Neuronal stem cell (in vitro differentiated cells): ENCODE data around the gene CACNA2D4.

ENCODE experiments used
- DNase-seq: peaks from one replicate; pipeline ENCODE4 v3.0.0-alpha.2; 2013; ENCODE audit warnings: low spot score
- H2AFZ ChIP-seq: one replicate; pipeline ENCODE4 v1.6.1; 2013; ENCODE audit warnings: mild to moderate bottlenecking, low read length, inconsistent platforms
- H2AK5ac ChIP-seq: 2 replicates; pipeline ENCODE4 v1.6.1; 2013; ENCODE audit warnings: low read depth, mild to moderate bottlenecking, inconsistent platforms, low read length, moderate library complexity, mixed read lengths
- H2BK120ac ChIP-seq: 2 replicates; pipeline ENCODE4 v1.6.1; 2013; ENCODE audit warnings: low read depth, mild to moderate bottlenecking, inconsistent platforms, low read length, moderate library complexity, mixed read lengths
- H2BK12ac ChIP-seq: one replicate; pipeline ENCODE4 v1.6.1; 2013; ENCODE audit warnings: low read length, inconsistent platforms
- H2BK15ac ChIP-seq: 2 replicates; pipeline ENCODE4 v1.6.1; 2013; ENCODE audit warnings: mild to moderate bottlenecking, low read length, inconsistent platforms, mixed read lengths
- H2BK5ac ChIP-seq: one replicate; pipeline ENCODE4 v1.6.1; 2013; ENCODE audit warnings: inconsistent platforms, mild to moderate bottlenecking, low read length, moderate library complexity
- H3K14ac ChIP-seq: one replicate; pipeline ENCODE4 v1.6.1; 2013; ENCODE audit warnings: low read length, inconsistent platforms
- H3K18ac ChIP-seq: 2 replicates; pipeline ENCODE4 v1.6.1; 2013; ENCODE audit warnings: low read length, inconsistent platforms
- H3K23ac ChIP-seq: 2 replicates; pipeline ENCODE4 v1.6.1; 2013; ENCODE audit warnings: low read depth, mild to moderate bottlenecking, mixed read lengths, low read length, inconsistent platforms; ENCODE audit not compliant: poor library complexity
- H3K27ac ChIP-seq: replicated peaks from 3 replicates; pipeline ENCODE4 v1.5.1; 2013; ENCODE audit warnings: low read length, inconsistent platforms
- H3K27me3 ChIP-seq, 3 experiments: 2 replicates each; pipeline ENCODE4 v1.6.1; 2013; ENCODE audit warnings: low read length in 3 of 3, mild to moderate bottlenecking in 2 of 3, inconsistent platforms in 1 of 3, low read depth in 1 of 3, mixed read lengths in 1 of 3, moderate library complexity in 1 of 3; ENCODE audit not compliant: control insufficient read depth in 3 of 3, insufficient read depth in 3 of 3
- H3K36me3 ChIP-seq, 2 donors: replicated peaks in 1 of 2; 2 replicates each; pipeline ENCODE4 v1.6.1; 2013; ENCODE audit warnings: low read length in 2 of 2; ENCODE audit not compliant: control insufficient read depth in 2 of 2, insufficient read depth in 2 of 2
- H3K4ac ChIP-seq: 2 replicates; pipeline ENCODE4 v1.6.1; 2013; ENCODE audit warnings: inconsistent platforms, mild to moderate bottlenecking, low read length, moderate library complexity
- H3K4me1 ChIP-seq, 2 donors: 1 replicate in 1 of 2; 2 replicates in 1 of 2; pipeline ENCODE4 v1.6.1; 2013; ENCODE audit warnings: low read length in 2 of 2, low read depth in 1 of 2; ENCODE audit not compliant: control insufficient read depth in 2 of 2, insufficient read depth in 1 of 2
- H3K4me2 ChIP-seq: one replicate; pipeline ENCODE4 v1.6.1; 2013; ENCODE audit warnings: mild to moderate bottlenecking, low read length, inconsistent platforms; ENCODE audit not compliant: insufficient read depth, poor library complexity, severe bottlenecking
- H3K4me3 ChIP-seq, 2 donors: 2 replicates each; pipeline ENCODE4 v1.5.1; 2013; ENCODE audit warnings: low read length in 2 of 2, mild to moderate bottlenecking in 2 of 2, inconsistent platforms in 1 of 2, moderate library complexity in 1 of 2
- H3K79me1 ChIP-seq: one replicate; pipeline ENCODE4 v1.6.1; 2013; ENCODE audit warnings: low read depth, mild to moderate bottlenecking, inconsistent platforms, low read length, moderate library complexity
- H3K9ac ChIP-seq: one replicate; pipeline ENCODE4 v1.6.1; 2013; ENCODE audit warnings: mild to moderate bottlenecking, low read depth, low read length, inconsistent platforms; ENCODE audit not compliant: poor library complexity
- H3K9me3 ChIP-seq, 2 donors: replicated peaks in 1 of 2; 2 replicates each; pipeline versions ENCODE3 to v1.6.1; 2013; ENCODE audit warnings: low read length in 2 of 2, mild to moderate bottlenecking in 2 of 2, inconsistent platforms in 1 of 2, low read depth in 1 of 2, mixed read lengths in 1 of 2, moderate library complexity in 1 of 2; ENCODE audit not compliant: control insufficient read depth in 2 of 2, insufficient read depth in 1 of 2
- H4K8ac ChIP-seq: one replicate; pipeline ENCODE4 v1.6.1; 2013; ENCODE audit warnings: low read depth, mild to moderate bottlenecking, inconsistent platforms, low read length, moderate library complexity
- H4K91ac ChIP-seq: one replicate; pipeline ENCODE4 v1.6.1; 2013; ENCODE audit warnings: low read length, low read depth, mild to moderate bottlenecking, inconsistent platforms; ENCODE audit not compliant: poor library complexity
- WGBS, 2 donors: extraction: QIAGEN DNeasy Blood & Tissue Kit; methylation state at CpG; one replicate each; pipeline ENCODE4 v1.1.7; 2013; ENCODE audit warnings: missing lambda C conversion rate in 2 of 2, mixed read lengths in 1 of 2; ENCODE audit not compliant: insufficient read length in 2 of 2, insufficient replicate concordance in 1 of 2; ENCODE audit errors: extremely low coverage in 2 of 2; 5-methylcytosine and 5-hydroxymethylcytosine counted together

The CACNA2D4 gene

DNA sequence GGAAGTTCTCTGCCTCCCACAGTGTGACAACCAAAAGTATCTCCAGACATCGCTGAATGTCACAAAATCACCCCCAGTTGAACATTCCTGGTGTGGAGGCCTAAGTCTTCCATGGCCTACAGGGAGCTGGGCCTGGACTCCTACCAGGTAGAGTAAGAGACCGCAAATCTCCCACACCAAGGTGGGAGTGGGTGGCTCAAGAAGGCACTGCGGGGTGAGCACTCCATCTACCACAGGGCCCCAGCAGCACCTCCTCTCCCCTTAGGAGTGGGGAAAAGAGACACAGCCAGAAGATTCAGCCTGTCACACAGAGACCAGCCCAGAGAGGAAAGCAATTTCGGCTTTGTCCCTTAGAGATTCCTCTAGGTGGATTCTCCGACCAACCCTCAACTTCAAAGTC is 72.6 kb downstream of the CACNA2D4 start:
- Histone ChIP-seq H3K4me2 (no peak overlapping the region), H3K23ac (no peak overlapping the region), H2AFZ (no peak overlapping the region), H4K91ac (no peak overlapping the region), H2BK15ac (no peak overlapping the region), H3K14ac (no peak overlapping the region), H2BK12ac (no peak overlapping the region), H4K8ac (no peak overlapping the region), H3K27me3 (peaks cover 0 to 51% (median 0%) of the 10 kb centered on the region in 3 experiments), H3K79me1 (no peaks in the 10 kb centered on the region), H3K18ac (no peak overlapping the region), H3K4me3 (no peak overlapping the region), H3K4me1 (peaks cover 0 to 4% of the 10 kb centered on the region in 2 donors), H2AK5ac (peak overlapping the region; percentile 14), H3K9ac (no peak overlapping the region), H3K9me3 (peaks cover 0 to 2% of the 10 kb centered on the region in 2 donors), H2BK5ac (no peak overlapping the region), H3K4ac (no peak overlapping the region), H3K27ac (no peak overlapping the region), H2BK120ac (no peak overlapping the region), H3K36me3 (no peaks in the 10 kb centered on the region)
- no peak for DNase-seq
- no CpG with 5 or more reads among the region's 5 CpGs for WGBS, 2 donors

DNA sequence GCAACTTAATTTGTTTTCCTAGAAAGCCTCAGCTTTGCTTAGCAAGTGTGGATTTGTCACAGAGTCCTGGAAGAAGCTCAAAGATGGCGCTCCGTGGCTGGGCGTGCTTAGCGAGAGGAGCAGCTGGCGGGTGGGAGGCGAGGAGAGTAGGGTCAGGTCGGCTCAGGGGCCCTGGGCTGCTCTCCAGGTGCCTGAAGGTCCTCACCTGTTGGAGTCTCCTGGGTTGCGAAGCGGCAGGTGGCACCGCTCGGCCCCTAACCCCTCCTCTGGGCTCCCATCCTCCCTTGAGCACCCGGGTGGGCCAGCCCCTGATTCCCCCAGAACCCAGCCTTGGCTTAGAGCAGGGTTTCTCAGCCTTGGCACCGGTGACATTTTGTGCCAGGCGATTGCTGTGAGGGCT is 73.0 kb downstream of the CACNA2D4 start:
- Histone ChIP-seq H2BK120ac (no peak overlapping the region), H3K27ac (no peak overlapping the region), H3K18ac (no peak overlapping the region), H3K4me2 (no peak overlapping the region), H2BK5ac (no peak overlapping the region), H3K4me1 (peaks cover 0 to 9% of the 10 kb centered on the region in 2 donors), H3K27me3 (peaks cover 0 to 51% (median 0%) of the 10 kb centered on the region in 3 experiments), H3K9me3 (peaks cover 0 to 2% of the 10 kb centered on the region in 2 donors), H2AK5ac (peak overlapping the region; percentile 14), H4K91ac (no peak overlapping the region), H4K8ac (no peak overlapping the region), H2BK12ac (no peak overlapping the region), H3K36me3 (no peaks in the 10 kb centered on the region), H3K23ac (no peak overlapping the region), H3K4ac (no peak overlapping the region), H3K9ac (no peak overlapping the region), H3K4me3 (no peak overlapping the region), H3K14ac (no peak overlapping the region), H2BK15ac (no peak overlapping the region), H3K79me1 (no peaks in the 10 kb centered on the region), H2AFZ (no peak overlapping the region)
- WGBS, 2 donors: no CpG with 5 or more reads among the region's 14 CpGs
- DNase-seq: no peak

DNA sequence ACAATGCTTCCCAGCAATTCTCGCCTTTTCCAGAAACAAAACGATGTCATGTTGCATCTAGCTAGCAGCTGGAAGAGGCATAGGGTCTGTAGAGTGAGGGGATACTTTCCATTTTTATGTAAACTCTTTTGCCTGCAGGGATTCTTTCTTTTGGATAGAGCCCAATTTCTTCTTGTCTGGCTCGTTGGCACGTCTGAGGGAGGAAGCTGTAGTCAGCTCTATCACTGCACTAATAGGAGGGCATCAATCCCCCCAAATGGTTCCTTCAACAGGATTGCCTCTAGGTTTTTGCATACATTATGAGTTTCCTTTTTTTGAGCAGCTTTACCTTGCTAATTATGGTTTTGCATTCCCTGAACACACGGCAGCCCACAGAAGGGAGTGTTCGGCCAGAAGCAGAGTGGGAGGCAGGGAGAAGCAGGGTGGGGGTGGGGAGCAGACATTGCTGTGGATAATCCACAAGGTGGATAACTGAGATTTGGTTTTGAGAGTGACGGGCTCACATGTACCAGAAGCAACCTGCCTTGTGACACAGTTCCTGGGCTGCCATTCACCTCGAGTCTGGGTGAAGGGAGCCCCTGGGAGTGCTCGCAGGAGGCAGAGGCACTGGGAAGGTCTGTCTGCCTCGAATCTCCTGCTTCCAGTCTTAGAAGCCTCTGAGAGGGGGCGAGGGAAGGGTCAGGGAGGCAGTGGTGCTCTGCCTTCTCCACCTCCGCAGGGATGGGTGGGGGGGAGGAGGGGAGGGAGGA is 73.6 kb downstream of the CACNA2D4 start:
- no CpG with 5 or more reads among the region's 12 CpGs for WGBS, 2 donors
- no peak overlapping the region for H3K27ac ChIP-seq
- H2AFZ ChIP-seq: no peak overlapping the region
- no peaks in the 10 kb centered on the region for H3K36me3 ChIP-seq
- no peak overlapping the region for H3K4me3 ChIP-seq
- H3K4me2 ChIP-seq: no peak overlapping the region
- no peaks in the 10 kb centered on the region for H3K79me1 ChIP-seq
- no peak overlapping the region for H2AK5ac ChIP-seq
- H4K8ac ChIP-seq: no peak overlapping the region
- H2BK15ac ChIP-seq: no peak overlapping the region
- H3K4me1 ChIP-seq: peaks cover 0 to 13% of the 10 kb centered on the region in 2 donors
- H4K91ac ChIP-seq: no peak overlapping the region
- DNase-seq: no peak
- H3K23ac ChIP-seq: no peak overlapping the region
- H3K27me3 ChIP-seq: peaks cover 0 to 48% (median 0%) of the 10 kb centered on the region in 3 experiments
- H3K4ac ChIP-seq: no peak overlapping the region
- H2BK12ac ChIP-seq: no peak overlapping the region
- no peak overlapping the region for H3K18ac ChIP-seq
- H3K9ac ChIP-seq: no peak overlapping the region
- H2BK5ac ChIP-seq: no peak overlapping the region
- H2BK120ac ChIP-seq: no peak overlapping the region
- no peaks in the 10 kb centered on the region for H3K9me3 ChIP-seq
- no peak overlapping the region for H3K14ac ChIP-seq

DNA sequence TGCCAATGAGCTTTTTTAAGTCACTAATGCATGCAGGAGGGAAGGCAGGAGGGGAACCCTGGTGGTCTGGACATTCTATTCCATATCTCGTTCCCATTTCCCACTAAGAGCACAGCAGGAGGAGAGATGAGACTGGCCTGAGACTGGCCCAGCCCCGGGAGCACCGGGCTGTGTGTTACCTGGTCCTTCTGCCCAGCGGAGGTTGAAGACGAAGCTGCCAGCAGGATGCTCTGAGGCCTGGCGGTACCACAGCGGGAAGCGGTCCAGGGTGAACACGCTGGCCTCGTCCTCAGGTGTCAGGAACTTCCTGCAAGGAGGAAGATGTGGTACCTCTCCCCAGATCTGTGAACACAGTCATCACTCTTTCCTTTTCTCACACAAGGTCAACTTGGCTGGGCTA is 74.2 kb downstream of the CACNA2D4 start:
- Histone ChIP-seq H2BK5ac (peak overlapping the region; percentile 43), H3K27me3 (peaks cover 0 to 47% (median 0%) of the 10 kb centered on the region in 3 experiments), H3K14ac (no peak overlapping the region), H4K8ac (no peak overlapping the region), H2AK5ac (no peak overlapping the region), H2BK120ac (no peak overlapping the region), H2BK12ac (no peak overlapping the region), H3K4me3 (no peak overlapping the region), H4K91ac (no peak overlapping the region), H3K18ac (peak overlapping the region; percentile 35), H3K4me1 (peaks cover 0 to 16% of the 10 kb centered on the region in 2 donors), H3K79me1 (no peaks in the 10 kb centered on the region), H3K36me3 (no peaks in the 10 kb centered on the region), H2BK15ac (no peak overlapping the region), H3K4me2 (no peak overlapping the region), H3K9ac (no peak overlapping the region), H3K23ac (no peak overlapping the region), H3K9me3 (no peaks in the 10 kb centered on the region), H3K27ac (no peak overlapping the region), H2AFZ (no peak overlapping the region), H3K4ac (no peak overlapping the region)
- DNase-seq: no peak
- no CpG with 5 or more reads among the region's 10 CpGs for WGBS, 2 donors
